ENCODE measurements around the gene PIGW. TPM values are rescaled to one million over a fixed set of nuclear protein-coding genes. Genes with fewer than 3 reads are reported as not detected.

Gene PIGW
- polyA plus RNA-seq, 1 donor from 2014 or later = 5.4 TPM

- no peak overlapping the region for H3K4me3 ChIP-seq (ENCODE audit: low read length)
- no peaks in the 10 kb centered on the region for H3F3A ChIP-seq (ENCODE audit: insufficient read depth, low read length, poor library complexity, severe bottlenecking)
- no peak overlapping the region for H3K27ac ChIP-seq (ENCODE audit: low read length)
- H3K9ac ChIP-seq (ENCODE audit: low read length) = no peak overlapping the region
- no peak overlapping the region for H2AFZ ChIP-seq (ENCODE audit: low read depth, low read length)
- H3K9me3 ChIP-seq (ENCODE audit: low read length) = no peaks in the 10 kb centered on the region
- TF ChIP-seq EP300 (conservative IDR thresholded peaks at IDR 0.05; ENCODE audit: poor library complexity, severe bottlenecking) (no peak), REST (IDR thresholded peaks at IDR 0.05; ENCODE audit: borderline replicate concordance) (no peak), TAF1 (IDR thresholded peaks at IDR 0.05; ENCODE audit: low read depth) (no peak), RAD21 (conservative IDR thresholded peaks at IDR 0.05) (no peak), POLR2AphosphoS5 (IDR thresholded peaks at IDR 0.05) (no peak), MXI1 (conservative IDR thresholded peaks at IDR 0.05; ENCODE audit: poor library complexity, severe bottlenecking) (no peak), CTCF (IDR thresholded peaks at IDR 0.05; ENCODE audit: poor library complexity, severe bottlenecking) (no peak), SMC3 (conservative IDR thresholded peaks at IDR 0.05; ENCODE audit: poor library complexity) (no peak), EZH2 (IDR thresholded peaks at IDR 0.05; ENCODE audit: borderline replicate concordance, insufficient read depth, low read length, poor library complexity, severe bottlenecking) (no peak)
- H3K27me3 ChIP-seq (ENCODE audit: insufficient read depth, low read depth, low read length) = no peaks in the 10 kb centered on the region
- no peak overlapping the region for H3K4me2 ChIP-seq (ENCODE audit: low read length)
- H3K36me3 ChIP-seq (ENCODE audit: insufficient read depth, low read length) = peaks cover 9% of the 10 kb centered on the region
- no peaks in the 10 kb centered on the region for H3K79me2 ChIP-seq (replicated peaks; ENCODE audit: insufficient read depth, low read length)
- H3K9me2 ChIP-seq (ENCODE audit: insufficient read depth, low read length) = no peaks in the 10 kb centered on the region
- H4K20me1 ChIP-seq (ENCODE audit: insufficient read depth) = no peaks in the 10 kb centered on the region
These were observed 5.7 kb upstream of the PIGW start for GRCh38 chr17:36529121-36529520.

GRCh38 chr17:36532435-36532975, 2.3 kb upstream of the PIGW start:
- peaks cover 6% of the 10 kb centered on the region for H3F3A ChIP-seq (ENCODE audit: insufficient read depth, low read length, poor library complexity, severe bottlenecking)
- no peak overlapping the region for H2AFZ ChIP-seq (ENCODE audit: low read depth, low read length)
- no peaks in the 10 kb centered on the region for H3K36me3 ChIP-seq (ENCODE audit: insufficient read depth, low read length)
- H3K27me3 ChIP-seq (ENCODE audit: insufficient read depth, low read depth, low read length) = no peaks in the 10 kb centered on the region
- no peaks in the 10 kb centered on the region for H3K9me2 ChIP-seq (ENCODE audit: insufficient read depth, low read length)
- H3K9me3 ChIP-seq (ENCODE audit: low read length) = no peaks in the 10 kb centered on the region
- H3K27ac ChIP-seq (ENCODE audit: low read length) = no peak overlapping the region
- no peaks in the 10 kb centered on the region for H3K79me2 ChIP-seq (replicated peaks; ENCODE audit: insufficient read depth, low read length)
- H4K20me1 ChIP-seq (ENCODE audit: insufficient read depth) = no peaks in the 10 kb centered on the region
- H3K4me2 ChIP-seq (ENCODE audit: low read length) = no peak overlapping the region
- TF ChIP-seq CTCF (IDR thresholded peaks at IDR 0.05; ENCODE audit: poor library complexity, severe bottlenecking) (no peak), MXI1 (conservative IDR thresholded peaks at IDR 0.05; ENCODE audit: poor library complexity, severe bottlenecking) (no peak)
- no peak overlapping the region for H3K4me3 ChIP-seq (ENCODE audit: low read length)
- H3K9ac ChIP-seq (ENCODE audit: low read length) = no peak overlapping the region
